ENCODE data around the gene SHISA6. TPM values are rescaled to one million over a fixed set of nuclear protein-coding genes. Genes with fewer than 3 reads are reported as not detected.

Gene SHISA6
- total RNA-seq, 1 experiment from 2014 or later: not detected

GRCh38 chr17:11538366-11538765 is 297.4 kb downstream of the SHISA6 start:
- DNase-seq (ENCODE audit: low read depth): no peak

GRCh38 chr17:11539637-11540036 is 298.6 kb downstream of the SHISA6 start:
- no peak for DNase-seq (ENCODE audit: low read depth)

GRCh38 chr17:11545002-11545401 is 304.0 kb downstream of the SHISA6 start:
- no peak for DNase-seq (ENCODE audit: low read depth)

DNA sequence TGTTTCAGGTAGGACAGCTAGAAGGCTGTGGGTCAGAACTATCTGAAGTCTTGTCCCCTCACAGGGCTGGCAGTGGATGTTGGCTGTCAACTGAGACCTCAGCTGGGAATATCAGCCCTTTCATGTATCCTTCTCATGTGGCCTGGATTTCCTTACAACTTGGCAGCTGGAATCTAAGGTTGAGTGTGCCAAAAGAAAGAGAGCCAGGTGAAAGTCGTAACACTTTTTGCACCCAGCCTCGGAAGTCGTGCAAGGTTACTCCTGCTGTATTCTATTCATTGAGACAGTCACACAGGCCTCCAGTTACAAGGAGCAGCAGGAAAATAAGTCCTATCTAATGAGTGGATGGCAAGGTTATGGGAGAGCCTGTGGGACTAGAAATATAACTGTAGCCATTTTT is 304.7 kb downstream of the SHISA6 start:
- DNase-seq (ENCODE audit: low read depth): no peak

DNA sequence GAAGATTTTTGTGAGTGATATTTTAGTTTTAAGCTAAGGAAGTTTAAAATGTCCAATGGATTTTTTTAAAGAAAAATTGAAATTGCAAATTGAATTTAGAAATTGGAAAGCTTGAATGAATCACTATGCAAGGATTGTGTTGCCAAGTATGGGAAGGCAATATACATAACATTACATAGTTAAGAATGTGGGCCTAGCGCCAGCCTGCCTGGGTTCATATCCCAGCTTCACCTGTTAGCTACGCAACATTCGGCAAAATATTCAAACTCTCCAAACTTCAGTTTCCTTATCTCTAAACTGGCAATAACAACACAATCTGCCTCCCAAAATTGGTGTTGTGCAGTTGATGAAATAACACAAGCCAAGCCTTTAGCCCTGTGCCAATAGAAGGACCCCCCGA is 306.8 kb downstream of the SHISA6 start:
- DNase-seq (ENCODE audit: low read depth): no peak

GRCh38 chr17:11548398-11548797 is 307.4 kb downstream of the SHISA6 start:
- no peak for DNase-seq (ENCODE audit: low read depth)

DNA sequence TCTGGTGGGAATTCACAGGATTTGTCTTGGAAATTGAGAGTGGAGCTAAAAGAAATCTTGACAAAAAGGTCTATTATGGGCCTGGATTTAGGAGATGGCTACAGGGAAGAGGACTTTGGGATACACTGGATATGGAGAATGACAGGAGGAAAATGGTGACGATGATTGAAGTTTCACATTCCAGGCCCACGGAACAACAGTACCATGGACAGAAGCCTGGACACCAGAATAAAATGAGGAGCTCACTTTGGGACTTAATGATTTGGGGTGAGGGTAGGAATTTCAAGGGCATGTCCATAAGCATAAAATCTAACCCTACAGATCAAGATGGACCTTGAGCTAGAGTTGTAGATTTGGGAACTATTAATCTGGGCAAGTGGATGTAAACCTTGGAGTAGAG is 309.4 kb downstream of the SHISA6 start:
- no peak for DNase-seq (ENCODE audit: low read depth)

- no peak for DNase-seq (ENCODE audit: low read depth)
These were observed 310.4 kb downstream of the SHISA6 start for GRCh38 chr17:11551442-11551841.

GRCh38 chr17:11553135-11553534 is 312.1 kb downstream of the SHISA6 start:
- DNase-seq (ENCODE audit: low read depth): no peak

GRCh38 chr17:11554042-11554441 is 313.0 kb downstream of the SHISA6 start:
- no peak for DNase-seq (ENCODE audit: low read depth)

- DNase-seq (ENCODE audit: low read depth): no peak
These were observed 313.5 kb downstream of the SHISA6 start for GRCh38 chr17:11554542-11554941.

DNA sequence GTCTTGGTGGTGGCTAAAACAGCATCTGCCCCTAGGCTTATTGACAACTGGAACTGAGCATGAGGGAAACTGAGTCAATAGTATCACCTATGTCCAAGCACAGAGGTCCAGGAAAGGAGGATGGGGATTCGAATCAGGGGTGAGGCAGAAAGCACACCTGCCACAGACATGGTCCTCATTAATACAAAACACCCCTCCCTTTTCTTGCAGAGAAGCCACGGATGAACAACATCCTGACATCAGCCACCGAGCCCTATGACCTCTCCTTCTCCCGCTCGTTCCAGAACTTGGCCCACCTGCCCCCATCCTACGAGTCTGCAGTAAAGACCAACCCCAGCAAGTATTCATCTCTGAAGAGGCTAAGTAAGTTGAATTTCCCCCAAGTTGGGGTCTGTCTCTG is 314.5 kb downstream of the SHISA6 start:
- no peak for DNase-seq (ENCODE audit: low read depth)

- no peak for DNase-seq (ENCODE audit: low read depth)
These were observed 316.9 kb downstream of the SHISA6 start for GRCh38 chr17:11557727-11558452.

DNA sequence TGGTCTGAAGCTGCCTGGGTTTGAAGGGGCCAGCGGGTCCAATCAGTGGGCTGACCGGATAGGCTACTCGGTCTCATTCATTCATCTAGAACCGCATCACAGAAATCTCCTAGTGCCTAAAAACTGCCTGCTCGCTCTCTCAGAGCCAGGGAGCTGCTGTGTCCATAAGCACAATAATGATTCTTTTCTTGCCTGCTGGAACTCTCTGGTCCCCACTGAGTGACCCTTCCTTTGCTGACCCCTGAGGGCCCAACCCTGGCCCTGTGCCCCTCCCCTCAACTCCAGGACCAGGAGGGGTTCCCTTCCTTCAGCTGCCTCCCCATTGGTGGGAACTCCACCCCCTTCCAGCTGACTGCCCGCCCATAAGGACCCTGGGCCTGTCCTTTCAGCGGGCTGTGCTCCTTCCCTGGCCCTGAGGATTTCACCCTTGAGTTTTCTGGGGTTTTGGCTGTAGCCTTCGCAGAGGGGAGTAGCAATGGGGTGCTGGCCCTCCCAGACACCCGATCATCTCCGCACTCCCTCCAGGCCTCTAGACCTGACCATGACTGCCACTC is 317.7 kb downstream of the SHISA6 start:
- DNase-seq (ENCODE audit: low read depth): no peak

- DNase-seq (ENCODE audit: low read depth): no peak
These were observed 318.6 kb downstream of the SHISA6 start for GRCh38 chr17:11559601-11560000.

DNA sequence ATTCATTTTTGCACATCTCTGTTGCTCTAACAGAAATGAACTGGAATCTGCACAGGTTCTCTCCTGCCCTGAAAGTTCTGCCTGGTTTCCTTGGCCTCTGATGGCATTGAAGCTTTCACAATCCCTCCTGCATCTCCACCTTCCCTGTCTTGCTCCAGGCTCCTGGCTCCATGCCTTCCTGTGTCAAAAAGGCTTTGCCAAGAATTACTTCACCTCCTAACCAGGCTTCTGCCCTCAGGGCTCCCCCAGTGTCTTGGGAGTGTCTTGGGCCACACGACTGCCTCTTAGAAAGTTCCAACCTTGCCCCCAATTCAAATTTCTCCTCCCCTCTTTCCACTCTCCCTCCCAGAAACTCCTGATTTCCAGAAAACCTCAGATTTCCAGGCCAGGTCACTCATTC is 320.3 kb downstream of the SHISA6 start:
- DNase-seq (ENCODE audit: low read depth): no peak

DNA sequence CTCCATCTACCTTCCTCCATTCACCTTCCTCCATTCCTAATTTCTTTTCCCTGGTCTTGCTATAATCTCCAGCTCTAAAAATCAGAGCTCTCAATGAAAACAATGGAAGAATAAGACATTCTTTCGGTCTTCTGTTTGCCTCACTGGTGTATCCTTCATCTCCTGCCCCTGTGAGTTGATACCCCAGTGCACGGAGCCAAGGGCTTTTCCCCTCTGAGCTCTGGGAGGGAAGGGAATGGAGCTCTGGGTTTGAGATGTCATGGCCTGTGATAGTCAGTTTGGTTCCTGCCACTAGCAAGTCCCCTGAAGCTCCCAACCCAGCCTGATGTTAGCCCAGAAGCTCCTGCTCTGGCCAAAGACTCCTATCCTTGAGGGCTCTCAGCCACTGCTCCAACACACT is 320.7 kb downstream of the SHISA6 start:
- DNase-seq (ENCODE audit: low read depth): no peak

- no peak for DNase-seq (ENCODE audit: low read depth)
These were observed 323.8 kb downstream of the SHISA6 start for GRCh38 chr17:11564589-11565380.

- no peak for DNase-seq (ENCODE audit: low read depth)
These were observed 324.6 kb downstream of the SHISA6 start for GRCh38 chr17:11565591-11565990.

- DNase-seq (ENCODE audit: low read depth): no peak
These were observed 338.0 kb downstream of the SHISA6 start for GRCh38 chr17:11578998-11579397.

GRCh38 chr17:11580677-11581076 is 339.7 kb downstream of the SHISA6 start:
- no peak for DNase-seq (ENCODE audit: low read depth)

DNA sequence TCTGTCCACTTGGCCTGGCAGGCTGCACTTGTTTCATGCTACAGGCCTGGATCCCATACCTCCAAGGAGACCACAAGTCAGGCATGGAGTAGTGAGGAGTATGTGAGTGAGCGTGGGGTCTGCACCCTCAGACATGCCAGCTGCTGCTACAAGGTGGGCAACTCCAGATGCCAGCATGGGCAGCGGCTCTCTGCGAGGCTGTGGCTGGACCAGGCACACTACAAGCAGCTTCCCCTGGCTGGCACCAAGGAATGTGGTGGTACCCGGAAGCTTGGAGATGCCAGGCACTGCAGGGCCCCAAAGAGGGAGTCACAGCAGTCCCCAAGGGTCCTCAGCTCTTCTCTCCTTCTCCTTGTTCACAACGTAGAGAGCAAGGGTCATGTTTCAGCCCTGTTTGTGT is 341.2 kb downstream of the SHISA6 start:
- no peak for DNase-seq (ENCODE audit: low read depth)
